T-helper 1 cell (primary cell): ENCODE results near the gene GREB1.

ENCODE experiments used
- DNase-seq, 5 donors: peaks; one replicate each; pipeline ENCODE4 v3.0.0-alpha.2; 2012 to 2020

The GREB1 gene

DNA sequence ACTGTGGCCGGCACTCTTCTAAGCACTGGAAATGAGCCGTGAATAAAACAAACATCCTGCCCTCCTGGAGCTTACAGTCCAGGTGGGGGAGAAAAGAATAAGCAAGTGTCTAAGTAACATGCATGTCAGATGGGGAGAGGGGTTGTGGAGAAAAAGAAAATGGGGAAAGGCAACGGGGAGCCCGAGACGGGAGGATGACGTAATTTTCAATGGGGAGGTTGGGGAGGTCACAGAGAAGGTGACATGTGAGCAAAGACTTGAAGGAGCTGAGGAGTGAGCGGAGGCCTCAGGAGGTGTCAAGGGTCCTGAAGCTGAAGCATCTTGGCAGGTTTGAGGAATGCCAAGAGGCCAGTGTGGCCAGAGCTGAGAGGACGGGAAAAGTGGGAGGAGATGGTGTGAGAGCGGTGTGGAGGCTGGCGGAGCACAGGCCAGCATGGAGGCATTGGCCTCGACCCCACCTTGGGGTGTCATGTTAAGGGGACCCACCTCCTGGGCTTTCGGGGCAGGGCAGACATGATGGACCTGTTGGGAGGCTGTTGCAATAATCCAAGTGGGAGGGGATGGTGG lies 151.1 kb downstream of the GREB1 start:
- no peak for DNase-seq

DNA sequence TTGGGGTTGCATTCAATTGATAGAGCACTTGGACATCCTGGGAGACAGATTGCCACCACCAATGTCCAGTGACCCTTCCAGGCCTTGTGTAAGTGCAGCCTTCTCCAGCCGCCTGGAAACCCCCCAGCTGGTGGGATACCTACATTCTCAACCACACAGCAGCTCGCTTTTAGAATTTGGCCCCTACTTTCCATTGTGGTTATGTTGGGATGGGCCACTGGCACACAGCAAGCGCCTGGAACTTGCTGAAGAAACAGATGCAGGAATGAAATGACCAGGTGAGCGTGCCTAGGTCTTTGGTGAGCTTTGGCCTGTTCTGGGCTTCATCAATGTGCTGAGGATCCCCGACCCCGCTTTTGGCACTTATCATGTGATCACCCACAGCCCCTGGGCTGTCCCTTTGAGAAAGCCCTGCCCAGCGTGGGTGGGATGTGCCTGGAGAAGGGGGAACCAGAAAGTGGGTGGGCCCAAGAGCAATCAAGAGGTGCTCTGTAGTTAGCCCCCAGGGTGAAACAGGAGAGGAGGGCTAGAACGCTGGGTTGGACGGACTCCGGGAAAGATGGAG lies 152.1 kb downstream of the GREB1 start:
- DNase-seq: no peak

GRCh38 chr2:11687736-11688135 lies 153.9 kb downstream of the GREB1 start:
- no peak for DNase-seq

DNA sequence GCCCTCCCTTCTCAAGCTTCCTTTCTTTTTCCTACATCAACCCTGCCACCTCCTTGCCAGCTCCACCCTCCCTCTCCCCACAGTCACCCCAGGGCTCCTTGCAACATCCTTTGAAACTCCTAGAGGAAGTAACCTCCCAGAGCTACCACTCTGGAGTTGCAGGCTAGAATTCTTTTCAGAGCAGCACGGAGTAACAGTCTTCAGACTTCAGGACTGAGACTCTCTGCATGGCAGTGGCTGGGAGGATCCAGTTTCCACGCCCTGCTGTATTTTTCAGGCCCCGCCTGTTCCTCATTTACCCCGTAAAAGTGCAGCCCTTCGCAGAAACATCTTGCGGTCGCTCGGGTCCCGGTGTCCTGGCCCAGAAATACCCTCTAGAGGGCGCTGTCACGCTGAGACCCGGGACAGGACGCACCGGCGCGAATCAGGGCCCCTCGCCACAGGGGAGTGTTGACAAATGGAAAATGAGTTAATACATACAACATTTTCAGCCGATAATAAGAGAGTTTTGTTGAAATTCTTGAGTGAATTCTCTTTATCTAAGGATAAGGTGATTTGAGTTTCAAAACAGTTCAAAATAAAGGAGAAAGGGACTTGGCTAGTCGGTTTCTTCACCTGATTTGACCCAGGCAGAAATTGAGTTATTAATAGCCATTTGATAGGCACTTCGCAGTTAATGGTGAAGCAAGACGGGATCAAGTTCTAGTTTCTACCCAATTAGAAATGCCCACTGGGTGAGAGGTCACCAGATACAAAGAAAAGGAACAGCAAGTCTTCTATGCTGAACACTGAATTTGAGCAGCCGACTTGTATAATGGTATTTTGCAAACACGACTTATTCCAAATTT lies 154.6 kb downstream of the GREB1 start:
- peak; percentile 49 to 85 (median 71) for DNase-seq

DNA sequence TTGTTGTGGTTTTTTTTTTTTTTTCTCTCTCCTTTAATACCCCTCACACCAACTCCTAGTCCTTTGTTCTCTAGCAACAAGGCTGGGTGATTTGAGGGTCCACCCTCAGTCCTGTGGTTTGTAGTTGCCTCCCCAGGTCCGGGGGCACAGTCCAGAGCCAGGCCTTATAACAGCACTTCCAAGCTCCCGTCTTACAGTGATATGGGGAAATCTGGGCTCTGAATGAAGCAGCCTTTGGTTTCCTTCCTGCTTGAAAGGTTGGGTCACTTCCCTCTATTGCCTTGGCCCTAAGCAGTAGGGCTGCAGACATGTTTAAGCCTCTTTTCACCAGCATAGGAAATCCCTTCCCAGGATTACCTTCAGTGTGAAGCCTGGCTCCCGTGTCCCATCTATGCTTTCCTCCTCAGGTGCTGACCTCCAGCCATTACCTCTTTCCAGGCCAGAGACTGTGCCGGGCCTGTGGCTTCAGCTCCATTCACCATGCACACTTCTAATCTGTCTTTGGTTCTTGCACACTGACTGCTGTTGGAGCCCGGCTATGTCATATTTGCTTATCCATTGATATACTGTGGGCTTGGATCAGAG lies 157.3 kb downstream of the GREB1 start:
- no peak for DNase-seq
